GM12878 (cell line): Measurements from ENCODE around the gene CHPF2.

Source experiments
- BHLHE40 ChIP-seq, 2 experiments: fragments of 450-650 bp in 1 of 2; IDR thresholded peaks; 2 replicates each; pipeline ENCODE4 v1.6.1; 2011 to 2017; ENCODE audit warnings: low read depth in 2 of 2, borderline replicate concordance in 1 of 2, improper control_type of control experiment in 1 of 2, low read length in 1 of 2, mild to moderate bottlenecking in 1 of 2
- CBX3 ChIP-seq: fragments of 200-600 bp; sonication (generic); IDR thresholded peaks from 2 replicates; pipeline ENCODE4 v1.6.1; 2016; ENCODE audit warnings: low read depth, borderline replicate concordance
- JUNB ChIP-seq: IDR thresholded peaks from 2 replicates; pipeline ENCODE4 v1.6.1; 2016; ENCODE audit warnings: antibody characterized with exemption, mild to moderate bottlenecking
- MXI1 ChIP-seq: fragments of 150-350 bp; IDR thresholded peaks from 2 replicates; pipeline ENCODE4 v1.6.1; 2011; ENCODE audit warnings: low read depth, mild to moderate bottlenecking, inconsistent platforms, low read length, improper control_type of control experiment
- POLR2AphosphoS5 ChIP-seq: IDR thresholded peaks from 2 replicates; pipeline ENCODE4 v1.6.1; 2011; ENCODE audit warnings: mild to moderate bottlenecking, low read length, inconsistent platforms
- SPI1 ChIP-seq: IDR thresholded peaks from 2 replicates; pipeline ENCODE4 v1.6.1; 2011; ENCODE audit warnings: low read depth, mild to moderate bottlenecking, low read length, moderate library complexity, borderline replicate concordance; ENCODE audit not compliant: insufficient read depth
- SUZ12 ChIP-seq: fragments of 200-600 bp; sonication (generic); IDR thresholded peaks from one replicate; pipeline ENCODE4 v1.6.1; 2018; ENCODE audit warnings: antibody characterized with exemption, mild to moderate bottlenecking; ENCODE audit not compliant: unreplicated experiment
- ZNF274 ChIP-seq: IDR thresholded peaks from one replicate; pipeline ENCODE4 v1.8.0; 2011; ENCODE audit not compliant: insufficient read length, insufficient read depth
- TF ChIP-seq, protein P1 (sequence below), 3 experiments: IDR thresholded peaks in 2 of 3; conservative IDR thresholded peaks in 1 of 3; 2 replicates each; pipeline ENCODE4 v1.5.1; 2011; ENCODE audit warnings: low read depth in 3 of 3, low read length in 3 of 3, mild to moderate bottlenecking in 3 of 3, control low read depth in 2 of 3, moderate library complexity in 2 of 3, inconsistent platforms in 1 of 3, mixed read lengths in 1 of 3; ENCODE audit not compliant: control insufficient read depth in 2 of 3, insufficient read depth in 1 of 3; ENCODE audit errors: extremely low read depth in 1 of 3
- TF ChIP-seq, protein P2 (sequence below): IDR thresholded peaks from 2 replicates; pipeline ENCODE4 v1.6.1; 2012; ENCODE audit warnings: low read depth, low read length, improper control_type of control experiment
- TF ChIP-seq, protein P3 (sequence below): IDR thresholded peaks from 2 replicates; pipeline ENCODE4 v1.6.1; 2011; ENCODE audit warnings: low read depth, low read length, improper control_type of control experiment, borderline replicate concordance

DNA sequence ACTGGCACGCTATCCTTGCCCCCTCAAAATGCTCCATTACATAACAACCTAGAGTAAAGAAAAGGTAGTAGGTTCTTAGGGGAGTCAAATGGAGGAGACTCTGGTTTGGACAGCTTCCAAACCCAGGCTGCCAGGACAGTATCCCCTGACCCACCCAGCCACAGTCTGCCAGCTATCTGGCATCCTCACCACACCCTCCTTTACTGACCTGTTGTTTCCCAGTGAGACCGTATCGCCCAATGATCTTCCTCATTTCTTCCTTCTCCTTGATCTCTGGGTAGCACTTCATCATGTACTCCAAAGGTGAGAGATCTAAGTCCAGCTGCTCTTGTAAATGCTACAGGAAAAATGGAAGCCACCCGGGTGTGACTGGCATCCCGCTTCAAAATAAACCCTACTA, 16.9 kb upstream of the CHPF2 start:
- no peak for TF ChIP-seq BHLHE40 (IDR thresholded peaks at IDR 0.05; ENCODE audit: borderline replicate concordance in 1 of 2, low read depth in 2 of 2, low read length in 1 of 2)
- TF ChIP-seq, protein P1, sequence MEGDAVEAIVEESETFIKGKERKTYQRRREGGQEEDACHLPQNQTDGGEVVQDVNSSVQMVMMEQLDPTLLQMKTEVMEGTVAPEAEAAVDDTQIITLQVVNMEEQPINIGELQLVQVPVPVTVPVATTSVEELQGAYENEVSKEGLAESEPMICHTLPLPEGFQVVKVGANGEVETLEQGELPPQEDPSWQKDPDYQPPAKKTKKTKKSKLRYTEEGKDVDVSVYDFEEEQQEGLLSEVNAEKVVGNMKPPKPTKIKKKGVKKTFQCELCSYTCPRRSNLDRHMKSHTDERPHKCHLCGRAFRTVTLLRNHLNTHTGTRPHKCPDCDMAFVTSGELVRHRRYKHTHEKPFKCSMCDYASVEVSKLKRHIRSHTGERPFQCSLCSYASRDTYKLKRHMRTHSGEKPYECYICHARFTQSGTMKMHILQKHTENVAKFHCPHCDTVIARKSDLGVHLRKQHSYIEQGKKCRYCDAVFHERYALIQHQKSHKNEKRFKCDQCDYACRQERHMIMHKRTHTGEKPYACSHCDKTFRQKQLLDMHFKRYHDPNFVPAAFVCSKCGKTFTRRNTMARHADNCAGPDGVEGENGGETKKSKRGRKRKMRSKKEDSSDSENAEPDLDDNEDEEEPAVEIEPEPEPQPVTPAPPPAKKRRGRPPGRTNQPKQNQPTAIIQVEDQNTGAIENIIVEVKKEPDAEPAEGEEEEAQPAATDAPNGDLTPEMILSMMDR (IDR thresholded peaks at IDR 0.05 in 2 of 3, conservative IDR thresholded peaks at IDR 0.05 in 1 of 3; ENCODE audit: control insufficient read depth in 2 of 3, extremely low read depth in 1 of 3, insufficient read depth in 1 of 3, low read depth in 3 of 3, low read length in 3 of 3): no peak
- TF ChIP-seq POLR2AphosphoS5: no peak
- TF ChIP-seq JUNB: no peak
- TF ChIP-seq, protein P2, sequence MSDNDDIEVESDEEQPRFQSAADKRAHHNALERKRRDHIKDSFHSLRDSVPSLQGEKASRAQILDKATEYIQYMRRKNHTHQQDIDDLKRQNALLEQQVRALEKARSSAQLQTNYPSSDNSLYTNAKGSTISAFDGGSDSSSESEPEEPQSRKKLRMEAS: no peak
- no peak for TF ChIP-seq ZNF274
- TF ChIP-seq, protein P3, sequence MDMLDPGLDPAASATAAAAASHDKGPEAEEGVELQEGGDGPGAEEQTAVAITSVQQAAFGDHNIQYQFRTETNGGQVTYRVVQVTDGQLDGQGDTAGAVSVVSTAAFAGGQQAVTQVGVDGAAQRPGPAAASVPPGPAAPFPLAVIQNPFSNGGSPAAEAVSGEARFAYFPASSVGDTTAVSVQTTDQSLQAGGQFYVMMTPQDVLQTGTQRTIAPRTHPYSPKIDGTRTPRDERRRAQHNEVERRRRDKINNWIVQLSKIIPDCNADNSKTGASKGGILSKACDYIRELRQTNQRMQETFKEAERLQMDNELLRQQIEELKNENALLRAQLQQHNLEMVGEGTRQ: no peak
- TF ChIP-seq SPI1: no peak
- no peak for TF ChIP-seq MXI1
- no peak for TF ChIP-seq CBX3
- TF ChIP-seq SUZ12: no peak
